SK-N-SH (cell line): ENCODE data around the gene SPATS1. TPM values are rescaled to one million over a fixed set of nuclear protein-coding genes. Genes with fewer than 3 reads are reported as not detected.

Experiments
- CTCF ChIA-PET: fragments of 300-600, 350-600 bp; formaldehyde crosslinking; extraction: SDS; loops from one replicate; lab custom pipeline; 2021; lab: Yijun Ruan, JAX
- POLR2A ChIA-PET: fragments of 350-600 bp; sonication (Branson Sonifier 250); formaldehyde crosslinking; extraction: SDS; loops from one replicate; lab custom pipeline; 2020; ENCODE audit warnings: antibody characterized with exemption, inconsistent platforms; lab: Yijun Ruan, JAX
- DNase-seq: peaks from one replicate; pipeline ENCODE4 v3.0.0; 2012
- H2AFZ ChIP-seq: fragments of 200-600 bp; sonication (generic); 2 replicates; pipeline ENCODE4 v1.8.1; 2016; ENCODE audit warnings: antibody characterized with exemption, mild to moderate bottlenecking, low read depth
- H3F3A ChIP-seq: fragments of 200-600 bp; sonication (generic); replicated peaks from 2 replicates; pipeline ENCODE3; 2016; ENCODE audit warnings: antibody characterized with exemption, mild to moderate bottlenecking; ENCODE audit not compliant: insufficient read depth
- H3K27ac ChIP-seq, 2 experiments: fragments of 200-500 bp in 1 of 2; fragments of 200-600 bp in 1 of 2; sonication (Bioruptor generic) in 1 of 2; sonication (generic), shearing (Covaris generic) in 1 of 2; 2 replicates each; pipeline versions ENCODE4 v1.5.1 to v1.6.1; 2014 to 2016; ENCODE audit warnings: low read depth in 2 of 2, inconsistent platforms in 1 of 2, low read length in 1 of 2, mild to moderate bottlenecking in 1 of 2, mixed read lengths in 1 of 2
- H3K27me3 ChIP-seq: fragments of 200-600 bp; sonication (generic), shearing (Covaris generic); 2 replicates; pipeline ENCODE4 v1.6.1; 2016; ENCODE audit warnings: mixed run types; ENCODE audit not compliant: insufficient read depth
- H3K36me3 ChIP-seq, 2 experiments: fragments of 200-500 bp in 1 of 2; fragments of 200-600 bp in 1 of 2; sonication (Bioruptor generic) in 1 of 2; sonication (generic) in 1 of 2; replicated peaks in 1 of 2; 2 replicates each; pipeline versions ENCODE3 to v1.5.1; 2014 to 2016; ENCODE audit warnings: low read length in 1 of 2, mild to moderate bottlenecking in 1 of 2; ENCODE audit not compliant: insufficient read depth in 2 of 2, control insufficient read depth in 1 of 2
- H3K4me1 ChIP-seq, 2 experiments: fragments of 200-500 bp in 1 of 2; fragments of 200-600 bp in 1 of 2; sonication (Bioruptor generic) in 1 of 2; sonication (generic), shearing (Covaris generic) in 1 of 2; 2 replicates each; pipeline versions ENCODE4 v1.5.1 to v1.6.1; 2014 to 2016; ENCODE audit warnings: low read depth in 1 of 2, low read length in 1 of 2, mixed run types in 1 of 2; ENCODE audit not compliant: insufficient read depth in 2 of 2, control insufficient read depth in 1 of 2
- H3K4me2 ChIP-seq: fragments of 200-600 bp; sonication (generic), shearing (Covaris generic); 2 replicates; pipeline ENCODE4 v1.6.1; 2017; ENCODE audit warnings: mixed run types
- H3K4me3 ChIP-seq, 2 experiments: fragments of 200-500 bp in 1 of 2; fragments of 200-600 bp in 1 of 2; sonication (Bioruptor generic) in 1 of 2; sonication (generic), shearing (Covaris generic) in 1 of 2; 2 replicates each; pipeline versions ENCODE4 v1.5.1 to v1.8.1; 2014 to 2016; ENCODE audit warnings: low read depth in 2 of 2, inconsistent platforms in 1 of 2, low read length in 1 of 2, mild to moderate bottlenecking in 1 of 2, mixed read lengths in 1 of 2, moderate library complexity in 1 of 2
- H3K79me2 ChIP-seq: fragments of 200-600 bp; sonication (generic); 2 replicates; pipeline ENCODE4 v1.8.1; 2017; ENCODE audit warnings: mild to moderate bottlenecking; ENCODE audit not compliant: insufficient read depth
- H3K9ac ChIP-seq: fragments of 200-600 bp; sonication (generic); 2 replicates; pipeline ENCODE4 v1.6.1; 2017; ENCODE audit warnings: mixed run types
- H3K9me2 ChIP-seq: fragments of 200-600 bp; sonication (generic); 2 replicates; pipeline ENCODE4 v1.6.1; 2017; ENCODE audit warnings: mixed run types
- H3K9me3 ChIP-seq: fragments of 200-600 bp; sonication (generic); 2 replicates; pipeline ENCODE4 v1.6.1; 2017; ENCODE audit warnings: mixed run types, mild to moderate bottlenecking, moderate library complexity
- H4K20me1 ChIP-seq: fragments of 200-600 bp; sonication (generic); 2 replicates; pipeline ENCODE4 v1.6.1; 2017; ENCODE audit warnings: mild to moderate bottlenecking, mixed run types; ENCODE audit not compliant: insufficient read depth
- CTCF ChIP-seq: fragments of 200-600 bp; sonication (generic); IDR thresholded peaks from 2 replicates; pipeline ENCODE4 v1.6.1; 2017; ENCODE audit warnings: antibody characterized with exemption, mild to moderate bottlenecking, moderate library complexity
- EP300 ChIP-seq, 2 experiments: IDR thresholded peaks; 2 replicates each; pipeline versions ENCODE4 v1.4.0 to v1.6.1; 2012; ENCODE audit warnings: borderline replicate concordance in 1 of 2, low read depth in 1 of 2, low read length in 1 of 2
- FOXJ3 ChIP-seq: sonication (generic); formaldehyde crosslinking; IDR thresholded peaks from 2 replicates; pipeline ENCODE4 v1.5.1; 2020; ENCODE audit warnings: mild to moderate bottlenecking, missing genetic modification reagents
- FOXM1 ChIP-seq: IDR thresholded peaks from 2 replicates; pipeline ENCODE4 v1.4.0; 2012; ENCODE audit warnings: low read depth, mild to moderate bottlenecking
- JUND ChIP-seq: IDR thresholded peaks from 2 replicates; pipeline ENCODE4 v1.4.0; 2012
- MAX ChIP-seq: IDR thresholded peaks from 2 replicates; pipeline ENCODE4 v1.4.0; 2012; ENCODE audit warnings: low read depth
- MXI1 ChIP-seq: IDR thresholded peaks from 2 replicates; pipeline ENCODE4 v1.6.1; 2012; ENCODE audit warnings: mild to moderate bottlenecking, low read depth, low read length, improper control_type of control experiment
- NFIC ChIP-seq: IDR thresholded peaks from 2 replicates; pipeline ENCODE4 v1.4.0; 2012; ENCODE audit warnings: borderline replicate concordance
- NRF1 ChIP-seq: IDR thresholded peaks from 2 replicates; pipeline ENCODE4 v1.6.1; 2012; ENCODE audit warnings: low read depth, mild to moderate bottlenecking, low read length
- RAD21 ChIP-seq: IDR thresholded peaks from 2 replicates; pipeline ENCODE4 v1.6.1; 2012; ENCODE audit warnings: mild to moderate bottlenecking, low read length
- RCOR1 ChIP-seq: fragments of 150-350 bp; IDR thresholded peaks from 2 replicates; pipeline ENCODE4 v1.6.1; 2017; ENCODE audit warnings: antibody characterized with exemption, low read length
- RXRA ChIP-seq: IDR thresholded peaks from 2 replicates; pipeline ENCODE4 v1.4.0; 2012; ENCODE audit warnings: low read depth, mild to moderate bottlenecking, borderline replicate concordance
- SMC3 ChIP-seq: IDR thresholded peaks from 2 replicates; pipeline ENCODE4 v1.6.1; 2012; ENCODE audit warnings: low read depth, low read length, improper control_type of control experiment
- TAF1 ChIP-seq: IDR thresholded peaks from 2 replicates; pipeline ENCODE4 v1.6.1; 2012; ENCODE audit warnings: low read depth, mild to moderate bottlenecking, low read length, moderate library complexity, borderline replicate concordance
- WGBS: methylation state at CpG from one replicate; pipeline ENCODE4 v1.1.6; 2017; ENCODE audit warnings: low lambda C conversion rate; 5-methylcytosine and 5-hydroxymethylcytosine counted together
- polyA plus RNA-seq, 3 experiments: library from polyadenylated mRNA; depleted of rRNA; stranded (reverse); fragments of >200 nt; gene quantifications; 2 replicates each; pipeline ENCODE4 v1.2.3, GENCODE V29; 2012
- TF ChIP-seq, protein P1 (sequence below): IDR thresholded peaks from 2 replicates; pipeline ENCODE4 v1.4.0; 2012; ENCODE audit warnings: low read depth, borderline replicate concordance
- TF ChIP-seq, protein P2 (sequence below): IDR thresholded peaks from 2 replicates; pipeline ENCODE4; 2012

Gene SPATS1
- polyA plus RNA-seq, 1 of the 3 experiments (the other 2 are of a cell fraction): not detected

DNA sequence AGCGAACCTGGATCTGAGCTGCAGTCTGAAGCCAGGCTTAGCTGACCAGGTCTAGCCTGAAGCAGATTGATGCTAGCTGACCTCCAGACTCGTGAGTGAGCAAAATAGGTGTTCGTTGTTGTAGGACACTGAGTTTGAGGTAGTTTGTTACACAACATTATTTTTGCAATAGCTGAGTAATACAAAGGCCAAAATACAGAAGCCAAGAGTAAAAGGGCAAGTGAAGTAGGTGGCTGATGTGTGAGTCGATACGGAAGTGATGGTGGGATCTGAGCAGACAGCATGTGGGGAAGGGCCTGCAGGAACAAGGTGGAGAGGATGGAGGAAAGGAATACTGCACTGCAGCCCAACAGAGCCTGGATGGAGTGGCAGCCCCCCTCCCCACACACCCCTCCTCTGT is 8.5 kb upstream of the SPATS1 start:
- DNase-seq: no peak
- POLR2A ChIA-PET: no interaction called here
- Histone ChIP-seq H3K36me3 (no peaks in the 10 kb centered on the region), H2AFZ (no peak overlapping the region), H3K4me3 (no peak overlapping the region), H3F3A (no peaks in the 10 kb centered on the region), H3K27me3 (peaks cover 33% of the 10 kb centered on the region), H3K9me3 (no peaks in the 10 kb centered on the region), H3K79me2 (no peaks in the 10 kb centered on the region), H4K20me1 (no peaks in the 10 kb centered on the region), H3K9ac (no peak overlapping the region), H3K4me2 (no peak overlapping the region), H3K27ac (no peak overlapping the region), H3K4me1 (peaks cover 0 to 11% of the 10 kb centered on the region in 2 experiments; a peak in 1 of 4 replicates), H3K9me2 (no peaks in the 10 kb centered on the region)
- CTCF ChIA-PET: interaction anchor here (1.4 to 10.2 kb wide), 7 partner anchors 8 to 100 kb away, joined by 3 to 220 read pairs (median 13); partner anchors contain the start of genes AARS2, NFKBIE, SPATS1 and TMEM151B
- WGBS: 74% methylated on average over 5 of the region's 5 CpGs
- no peak for TF ChIP-seq TAF1
- TF ChIP-seq FOXM1: no peak
- TF ChIP-seq SMC3: no peak
- TF ChIP-seq, protein P1, sequence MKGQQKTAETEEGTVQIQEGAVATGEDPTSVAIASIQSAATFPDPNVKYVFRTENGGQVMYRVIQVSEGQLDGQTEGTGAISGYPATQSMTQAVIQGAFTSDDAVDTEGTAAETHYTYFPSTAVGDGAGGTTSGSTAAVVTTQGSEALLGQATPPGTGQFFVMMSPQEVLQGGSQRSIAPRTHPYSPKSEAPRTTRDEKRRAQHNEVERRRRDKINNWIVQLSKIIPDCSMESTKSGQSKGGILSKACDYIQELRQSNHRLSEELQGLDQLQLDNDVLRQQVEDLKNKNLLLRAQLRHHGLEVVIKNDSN: no peak
- no peak for TF ChIP-seq RAD21
- no peak for TF ChIP-seq NFIC
- no peak for TF ChIP-seq EP300 (IDR thresholded peaks at IDR 0.05; ENCODE audit: borderline replicate concordance in 1 of 2, low read depth in 1 of 2, low read length in 1 of 2)
- TF ChIP-seq CTCF: no peak
- no peak for TF ChIP-seq RCOR1
- TF ChIP-seq NRF1: no peak
- TF ChIP-seq MXI1: no peak
- no peak for TF ChIP-seq FOXJ3 (CRISPR knock-in tag)
- TF ChIP-seq, protein P2, sequence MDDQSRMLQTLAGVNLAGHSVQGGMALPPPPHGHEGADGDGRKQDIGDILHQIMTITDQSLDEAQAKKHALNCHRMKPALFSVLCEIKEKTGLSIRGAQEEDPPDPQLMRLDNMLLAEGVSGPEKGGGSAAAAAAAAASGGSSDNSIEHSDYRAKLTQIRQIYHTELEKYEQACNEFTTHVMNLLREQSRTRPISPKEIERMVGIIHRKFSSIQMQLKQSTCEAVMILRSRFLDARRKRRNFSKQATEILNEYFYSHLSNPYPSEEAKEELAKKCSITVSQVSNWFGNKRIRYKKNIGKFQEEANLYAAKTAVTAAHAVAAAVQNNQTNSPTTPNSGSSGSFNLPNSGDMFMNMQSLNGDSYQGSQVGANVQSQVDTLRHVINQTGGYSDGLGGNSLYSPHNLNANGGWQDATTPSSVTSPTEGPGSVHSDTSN: no peak
- no peak for TF ChIP-seq JUND
- no peak for TF ChIP-seq RXRA
- TF ChIP-seq MAX: no peak
